Testis (tissue), 3 donors: ENCODE measurements around the gene C17orf75. TPM values are rescaled to one million over a fixed set of nuclear protein-coding genes. Genes with fewer than 3 reads are reported as not detected.
"Not testable (repeated sequence)": the region's sequence is repeated elsewhere in the genome, so short reads cannot be mapped to it uniquely, and the experiment has no call there.

Experiments used
- DNase-seq: peaks from one replicate; pipeline ENCODE4 v3.0.0-alpha.2; 2019
- H3K27ac ChIP-seq, 2 donors: fragments of 200-600 bp; sonication (generic); one replicate each; pipeline ENCODE4 v1.5.1; 2019
- H3K27me3 ChIP-seq: fragments of 200-600 bp; sonication (generic); one replicate; pipeline ENCODE4 v1.5.1; 2019
- H3K36me3 ChIP-seq: fragments of 200-600 bp; sonication (generic); one replicate; pipeline ENCODE4 v1.5.1; 2017; ENCODE audit warnings: low read depth; ENCODE audit errors: missing control alignments
- H3K4me1 ChIP-seq: fragments of 200-600 bp; sonication (generic); one replicate; pipeline ENCODE4 v1.5.1; 2019
- H3K4me3 ChIP-seq, 2 donors: fragments of 200-600 bp; sonication (generic); one replicate each; pipeline ENCODE4 v1.5.1; 2017 to 2019
- H3K9me3 ChIP-seq: fragments of 200-600 bp; sonication (generic); one replicate; pipeline ENCODE4 v1.5.1; 2017
- POLR2A ChIP-seq: fragments of 450-650 bp; IDR thresholded peaks from one replicate; pipeline ENCODE4 v1.6.1; 2017; ENCODE audit warnings: antibody characterized with exemption, mild to moderate bottlenecking, moderate library complexity
- WGBS, 2 donors: methylation state at CpG; one replicate each; pipeline ENCODE4 v1.1.5; 2018; 5-methylcytosine and 5-hydroxymethylcytosine counted together
- intact Hi-C: fragments of 100-400 bp; cut with DNase I; formaldehyde crosslinking; loops from one replicate; pipeline ENCODE4 v1.15.1; 2023; ENCODE audit warnings: low total_unique reads
- polyA plus RNA-seq: library from polyadenylated mRNA; stranded (reverse); fragments of 350-450 nt; fragmentation: Illumina TruSeq; extraction: RNeasy Lipid Tissue Mini Kit (QIAGEN cat#74804); gene quantifications from one replicate; pipeline ENCODE4 v1.2.3, GENCODE V29; 2014; ENCODE audit warnings: low read depth, low replicate concordance; ENCODE audit not compliant: insufficient read depth
- total RNA-seq, 2 donors: library from RNA; depleted of rRNA; stranded (reverse); fragments of >200 nt; gene quantifications; one replicate each; pipeline ENCODE4 v1.2.3, GENCODE V29; 2016
- TF ChIP-seq, protein P1 (sequence below), 3 experiments: fragments of 450-650 bp in 2 of 3; fragments of 200-600 bp in 1 of 3; sonication (generic) in 1 of 3; IDR thresholded peaks; one replicate each; pipeline ENCODE4 v1.5.1; 2016 to 2019; ENCODE audit warnings: antibody characterized with exemption in 3 of 3, mild to moderate bottlenecking in 2 of 3, moderate library complexity in 1 of 3

The C17orf75 gene
- total and polyA plus RNA-seq, 3 donors from 2014 or later: 27.4 to 39.7 (median 30.8) TPM

GRCh38 chr17:32357615-32358014, 15.6 kb upstream of the C17orf75 start:
- DNase-seq: no peak
- Histone ChIP-seq H3K9me3 (no peaks in the 10 kb centered on the region), H3K4me1 (peaks cover 20% of the 10 kb centered on the region), H3K4me3 (no peak overlapping the region), H3K36me3 (peaks cover 2% of the 10 kb centered on the region), H3K27ac (no peak overlapping the region), H3K27me3 (no peaks in the 10 kb centered on the region)
- WGBS, 2 donors: 88 to 89% methylated on average over 8 of the region's 8 CpGs
- TF ChIP-seq, protein P1, sequence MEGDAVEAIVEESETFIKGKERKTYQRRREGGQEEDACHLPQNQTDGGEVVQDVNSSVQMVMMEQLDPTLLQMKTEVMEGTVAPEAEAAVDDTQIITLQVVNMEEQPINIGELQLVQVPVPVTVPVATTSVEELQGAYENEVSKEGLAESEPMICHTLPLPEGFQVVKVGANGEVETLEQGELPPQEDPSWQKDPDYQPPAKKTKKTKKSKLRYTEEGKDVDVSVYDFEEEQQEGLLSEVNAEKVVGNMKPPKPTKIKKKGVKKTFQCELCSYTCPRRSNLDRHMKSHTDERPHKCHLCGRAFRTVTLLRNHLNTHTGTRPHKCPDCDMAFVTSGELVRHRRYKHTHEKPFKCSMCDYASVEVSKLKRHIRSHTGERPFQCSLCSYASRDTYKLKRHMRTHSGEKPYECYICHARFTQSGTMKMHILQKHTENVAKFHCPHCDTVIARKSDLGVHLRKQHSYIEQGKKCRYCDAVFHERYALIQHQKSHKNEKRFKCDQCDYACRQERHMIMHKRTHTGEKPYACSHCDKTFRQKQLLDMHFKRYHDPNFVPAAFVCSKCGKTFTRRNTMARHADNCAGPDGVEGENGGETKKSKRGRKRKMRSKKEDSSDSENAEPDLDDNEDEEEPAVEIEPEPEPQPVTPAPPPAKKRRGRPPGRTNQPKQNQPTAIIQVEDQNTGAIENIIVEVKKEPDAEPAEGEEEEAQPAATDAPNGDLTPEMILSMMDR (IDR thresholded peaks at IDR 0.05): no peak
- TF ChIP-seq POLR2A: no peak
- intact Hi-C loops: no loop called here

DNA sequence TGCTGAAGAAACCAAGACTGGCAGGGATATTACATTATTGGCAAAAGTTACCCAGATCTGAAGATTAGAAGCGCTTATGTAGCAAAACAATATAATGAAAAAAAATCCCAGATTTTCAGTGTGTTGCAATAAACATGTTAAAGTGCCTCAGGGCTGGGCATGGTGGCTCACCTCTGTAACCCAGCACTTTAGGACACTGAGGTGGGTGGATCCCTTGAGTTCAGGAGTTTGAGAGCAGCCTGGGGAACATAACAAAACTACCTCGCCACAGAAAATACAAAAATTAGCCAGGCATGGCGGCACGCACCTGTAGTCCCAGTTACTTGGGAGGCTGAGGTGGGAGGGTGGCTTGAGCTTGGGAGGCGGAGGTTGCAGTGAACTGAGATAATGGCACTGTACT, 14.8 kb upstream of the C17orf75 start:
- TF ChIP-seq POLR2A: no peak
- TF ChIP-seq, protein P1 (IDR thresholded peaks at IDR 0.05): no peak
- DNase-seq: no peak
- Histone ChIP-seq H3K9me3 (no peaks in the 10 kb centered on the region), H3K27me3 (no peaks in the 10 kb centered on the region), H3K27ac (no peak overlapping the region), H3K4me3 (no peak overlapping the region), H3K4me1 (peaks cover 26% of the 10 kb centered on the region), H3K36me3 (peaks cover 2% of the 10 kb centered on the region)
- WGBS, 2 donors: 73 to 84% methylated on average over 5 of the region's 5 CpGs
- intact Hi-C loops: no loop called here

- peaks cover 27% of the 10 kb centered on the region for H3K4me1 ChIP-seq
- 83 to 88% methylated on average over 3 of the region's 3 CpGs for WGBS, 2 donors
- no peaks in the 10 kb centered on the region for H3K9me3 ChIP-seq
- H3K4me3 ChIP-seq: no peak overlapping the region
- intact Hi-C loops: no loop called here
- H3K27me3 ChIP-seq: no peaks in the 10 kb centered on the region
- TF ChIP-seq POLR2A: no peak
- TF ChIP-seq, protein P1 (IDR thresholded peaks at IDR 0.05): no peak
- no peak for DNase-seq
- peaks cover 2% of the 10 kb centered on the region for H3K36me3 ChIP-seq
- no peak overlapping the region for H3K27ac ChIP-seq
Measured at GRCh38 chr17:32356378-32356743, 14.4 kb upstream of the C17orf75 start.

DNA sequence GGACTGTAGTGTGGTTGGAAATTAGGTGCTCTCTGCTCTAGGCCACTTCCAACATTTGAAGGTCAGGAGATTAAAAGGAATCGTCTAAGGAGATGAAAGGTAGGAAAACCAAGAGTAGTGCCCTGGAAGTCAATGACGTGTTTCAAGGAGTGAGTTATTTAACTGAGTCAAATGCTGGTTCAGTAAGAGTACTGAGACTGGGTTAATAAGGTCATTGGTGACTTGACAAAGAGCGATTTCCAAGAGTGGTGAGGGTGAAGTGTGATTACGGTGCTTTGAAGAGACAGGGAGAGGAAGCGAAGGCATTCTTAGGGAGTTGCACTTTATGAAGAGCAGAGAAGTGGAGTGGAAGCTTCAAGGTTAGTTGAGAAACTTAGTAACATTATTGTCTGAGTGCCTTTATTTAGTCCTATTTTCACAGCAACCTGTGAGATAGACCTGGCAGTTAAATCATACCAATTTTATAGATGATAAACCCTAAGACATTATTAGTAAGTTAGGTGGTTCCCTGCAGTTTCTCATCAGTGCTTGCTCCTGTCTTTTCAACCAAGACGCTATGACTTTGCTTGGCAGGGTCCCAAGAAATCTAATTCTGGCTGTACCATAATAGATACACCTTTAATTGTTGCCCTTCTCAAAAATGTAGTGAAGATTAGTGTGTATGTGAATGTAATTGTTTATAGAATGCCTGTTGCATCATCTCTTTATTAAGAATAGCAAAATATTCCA, 13.8 kb upstream of the C17orf75 start:
- intact Hi-C loops: no loop called here
- 43 to 49% methylated on average over 6 of the region's 6 CpGs for WGBS, 2 donors
- Histone ChIP-seq H3K4me3 (no peak overlapping the region), H3K27ac (no peak overlapping the region), H3K4me1 (peaks cover 27% of the 10 kb centered on the region), H3K27me3 (no peaks in the 10 kb centered on the region), H3K9me3 (no peaks in the 10 kb centered on the region), H3K36me3 (peaks cover 2% of the 10 kb centered on the region)
- TF ChIP-seq, protein P1 (IDR thresholded peaks at IDR 0.05): no peak
- TF ChIP-seq POLR2A: no peak
- no peak for DNase-seq

- H3K27me3 ChIP-seq, H3K9me3 ChIP-seq, intact Hi-C loops, H3K36me3 ChIP-seq, H3K27ac ChIP-seq, DNase-seq: not testable (repeated sequence)
- peak overlapping the region in 1 of 2 donors; percentile 100 for H3K4me3 ChIP-seq
- WGBS, 2 donors: 83 to 84% methylated on average over 9 of the region's 9 CpGs
- H3K4me1 ChIP-seq: peaks cover 27% of the 10 kb centered on the region
Measured at GRCh38 chr17:32352734-32353133, 10.8 kb upstream of the C17orf75 start.
